ENCODE data around the gene CENPP.

CENPP gene

GRCh38 chr9:92513349-92513748 lies 187.6 kb downstream of the CENPP start:
- DNase-seq, result no peak

- no peak for DNase-seq
These were observed 188.9 kb downstream of the CENPP start for GRCh38 chr9:92514635-92515034.

- no peak for DNase-seq
These were observed 190.8 kb downstream of the CENPP start for GRCh38 chr9:92516521-92516920.

DNA sequence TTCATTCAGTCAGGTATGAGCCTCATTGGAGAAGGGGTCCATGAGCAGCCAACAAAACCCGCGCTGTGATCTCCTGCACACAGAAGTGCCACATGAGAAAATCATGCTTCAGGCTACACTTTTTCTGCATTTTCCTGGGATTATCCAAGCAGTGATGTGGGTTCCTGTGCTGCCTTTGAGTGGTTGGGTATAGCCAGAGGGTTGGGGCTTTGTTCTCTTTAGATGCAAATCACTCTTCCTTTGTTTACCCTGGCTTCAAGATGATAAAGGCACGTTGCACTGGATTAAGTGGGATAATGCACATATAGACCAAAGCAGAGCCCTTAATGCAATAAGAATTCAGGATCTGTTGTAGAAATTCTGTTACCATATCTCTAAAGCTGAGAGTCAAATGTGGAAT lies 191.3 kb downstream of the CENPP start:
- no peak for DNase-seq

GRCh38 chr9:92518199-92518598 lies 192.4 kb downstream of the CENPP start:
- no peak for DNase-seq

- peak; percentile 26 for DNase-seq
These were observed 195.1 kb downstream of the CENPP start for GRCh38 chr9:92520837-92521236.

DNA sequence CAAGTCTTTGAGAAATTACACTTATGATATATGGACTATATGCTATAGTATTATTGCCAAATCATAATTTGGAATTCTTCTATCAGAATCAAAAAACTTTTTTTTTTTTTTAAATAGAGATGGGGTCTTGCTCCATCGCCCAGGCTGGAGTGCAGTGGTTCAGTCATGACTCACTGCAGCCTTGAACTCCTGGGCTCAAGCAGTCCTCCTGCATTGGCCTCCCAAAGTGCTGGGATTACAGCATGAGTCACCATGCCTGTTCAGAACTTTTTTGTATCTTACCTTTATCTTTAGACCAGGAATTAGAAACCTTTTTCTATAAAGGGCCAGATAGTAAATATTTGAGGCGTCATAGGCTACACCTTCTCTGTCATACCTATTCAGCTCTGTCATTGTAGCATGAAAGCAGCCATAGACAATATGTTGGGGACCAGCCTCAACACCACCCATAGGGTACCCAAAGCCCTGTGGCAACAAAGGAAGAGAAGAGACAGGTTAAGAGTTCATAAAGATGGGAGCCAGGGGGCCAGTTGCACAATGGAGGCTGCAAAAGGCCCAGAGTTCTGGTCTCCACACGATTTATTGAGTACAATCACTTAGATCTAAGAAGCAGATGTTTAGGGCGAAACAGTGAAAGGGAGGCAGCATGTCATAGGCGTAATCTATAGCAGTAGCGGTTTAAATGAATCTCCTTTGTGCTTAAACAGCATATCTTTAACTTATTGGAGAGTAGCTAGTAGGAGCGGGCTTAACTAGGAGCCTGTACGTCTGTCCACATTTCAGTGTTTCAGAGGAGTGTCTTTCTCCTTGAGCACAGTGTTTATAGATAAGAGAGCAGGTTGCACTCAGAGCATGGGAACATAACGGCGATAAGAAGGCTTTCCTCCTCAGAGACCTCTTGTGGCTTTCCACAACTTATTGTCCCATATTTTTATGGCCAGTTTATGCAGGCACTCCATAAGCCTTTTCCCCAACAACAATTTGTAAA lies 197.5 kb downstream of the CENPP start:
- peak; percentile 86 for DNase-seq

DNA sequence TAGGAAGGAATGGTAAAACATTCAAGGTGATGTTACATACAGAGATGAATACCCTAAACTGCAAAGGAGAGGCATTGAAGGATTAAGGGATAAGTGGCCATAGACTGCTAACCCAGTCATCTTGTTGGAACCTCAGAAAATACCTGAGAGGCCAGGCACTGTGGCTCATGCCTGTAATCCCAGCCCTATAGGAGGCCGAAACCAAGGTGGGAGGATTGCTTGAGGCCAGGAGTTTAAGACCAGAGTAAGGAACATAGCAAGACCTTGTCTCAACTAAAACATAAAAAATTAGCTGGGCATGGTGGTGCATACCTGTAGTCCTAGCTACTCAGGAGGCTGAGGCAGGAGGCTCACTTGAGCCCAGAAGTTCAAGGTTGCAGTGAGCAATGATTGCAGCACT lies 199.1 kb downstream of the CENPP start:
- DNase-seq, result no peak

- DNase-seq, result no peak
These were observed 199.6 kb downstream of the CENPP start for GRCh38 chr9:92525306-92525705.

- DNase-seq, result no peak
These were observed 201.6 kb downstream of the CENPP start for GRCh38 chr9:92527291-92527828.

DNA sequence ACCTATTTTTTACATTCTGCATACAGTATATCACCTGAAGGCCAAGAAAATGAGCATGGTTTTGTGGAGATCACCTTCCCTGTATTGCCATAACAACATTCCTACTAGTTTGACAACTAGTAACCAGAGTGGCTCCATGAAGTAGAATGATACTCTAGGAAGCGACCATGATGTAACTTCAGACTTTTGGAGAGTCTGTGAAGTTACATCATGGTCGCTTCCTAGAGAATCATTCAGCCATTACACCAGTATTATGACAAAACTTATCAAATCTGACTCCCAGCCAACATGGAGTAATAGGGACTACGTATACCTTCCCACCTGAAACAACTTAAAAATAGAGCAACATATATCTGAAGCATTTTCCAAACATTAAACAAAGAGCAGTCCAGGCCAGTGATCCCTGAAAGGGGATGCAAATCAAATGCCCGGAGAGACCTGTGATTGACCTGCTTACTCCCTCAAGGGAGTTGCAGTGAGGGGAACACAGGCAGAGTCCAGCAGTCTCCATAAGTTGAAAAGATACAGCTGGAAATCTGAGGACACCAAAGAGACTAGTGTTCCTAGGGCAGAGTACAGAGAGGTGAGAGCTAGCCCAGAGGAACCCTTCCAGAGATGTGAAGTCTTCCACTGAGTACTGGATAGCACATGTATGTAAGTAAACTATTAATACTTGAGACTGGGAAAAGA lies 202.2 kb downstream of the CENPP start:
- no peak for DNase-seq

DNA sequence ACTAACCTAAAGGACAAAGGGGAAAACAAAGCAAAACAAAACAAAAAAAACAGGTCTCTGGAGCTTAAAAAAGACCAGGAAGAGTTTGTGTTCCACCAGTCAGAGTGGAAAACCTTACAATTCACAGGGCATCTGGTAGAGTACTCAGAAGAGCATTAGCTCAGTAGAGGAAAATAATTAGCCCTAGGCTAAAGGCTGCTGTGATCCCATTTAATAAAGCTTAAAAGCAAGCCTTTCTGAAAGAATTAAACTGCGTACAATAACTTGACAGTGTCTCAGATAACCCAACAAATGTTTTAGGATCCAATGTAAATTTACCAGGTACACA lies 202.7 kb downstream of the CENPP start:
- no peak for DNase-seq

DNA sequence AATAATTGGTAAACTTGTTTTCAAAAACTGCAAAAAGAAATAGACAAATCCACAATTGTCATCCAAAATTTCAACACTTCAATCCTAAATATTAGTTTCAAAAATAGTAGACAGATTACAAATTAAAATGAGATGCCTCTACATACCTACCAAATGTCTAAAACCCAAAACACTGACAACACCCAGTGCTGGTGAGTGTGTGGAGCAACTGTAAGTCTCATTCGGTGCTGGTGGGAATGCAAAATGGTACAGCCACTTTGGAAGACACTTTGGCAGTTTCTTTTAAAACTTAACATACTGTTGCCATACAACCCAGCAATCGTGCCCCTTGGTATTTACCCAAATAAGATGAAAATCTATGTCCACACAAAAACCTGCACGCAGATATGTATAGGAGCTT lies 203.4 kb downstream of the CENPP start:
- no peak for DNase-seq

DNA sequence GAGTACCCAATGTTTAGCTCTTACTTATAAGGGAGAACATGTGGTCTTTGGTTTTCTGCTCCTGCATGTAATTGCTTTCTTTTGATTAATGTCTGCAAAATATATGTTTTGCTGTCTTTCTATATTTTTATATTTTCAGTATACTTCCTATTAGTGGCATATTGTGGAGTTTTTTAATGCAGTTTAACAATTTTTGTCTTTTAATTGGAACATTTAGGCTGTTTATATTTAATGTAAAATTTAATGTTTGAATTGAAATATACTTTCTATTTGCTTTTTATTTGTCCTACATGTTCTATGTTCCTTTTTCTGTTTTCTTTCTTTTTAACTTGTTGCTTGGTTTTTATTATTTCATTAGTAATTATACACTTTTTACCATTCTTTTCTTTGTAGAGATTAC lies 205.1 kb downstream of the CENPP start:
- no peak for DNase-seq

DNA sequence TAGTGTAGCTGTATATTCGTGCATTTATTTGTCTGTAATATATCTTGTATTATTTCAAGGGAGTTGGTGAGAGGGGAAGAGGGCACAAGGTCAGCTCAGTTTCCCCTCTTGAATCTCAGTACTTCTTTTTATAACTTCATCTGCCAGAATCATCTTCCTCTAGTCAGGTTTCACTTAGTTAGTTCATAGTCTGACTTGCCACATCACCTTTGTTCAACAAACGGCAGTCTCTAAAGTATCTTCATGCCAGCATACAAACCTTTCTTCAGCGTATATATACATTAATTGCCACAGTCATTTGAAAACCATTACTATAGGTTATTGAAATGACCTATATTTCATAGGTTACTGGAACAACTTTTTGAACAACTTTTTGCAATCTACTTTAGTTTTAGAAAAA lies 208.5 kb downstream of the CENPP start:
- peak; percentile 37 for DNase-seq

DNA sequence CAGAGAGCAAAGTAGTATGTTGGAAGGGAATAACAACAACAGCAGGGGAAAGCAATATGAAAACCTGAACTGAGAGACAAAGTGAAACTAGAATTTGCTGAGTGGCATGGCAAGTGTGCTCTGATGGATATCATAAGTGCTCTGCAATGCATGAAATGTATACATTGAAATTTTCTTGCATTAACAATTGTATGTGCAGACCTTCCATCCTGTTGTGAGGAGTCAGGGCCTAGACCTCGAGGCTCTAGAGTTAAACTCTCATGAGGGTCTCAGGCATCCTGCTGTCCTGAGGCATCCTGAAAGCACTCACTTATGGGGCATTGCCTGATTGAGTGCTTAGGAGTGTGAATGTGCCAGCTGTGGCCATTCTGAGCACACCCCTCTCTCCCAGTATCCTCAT lies 208.9 kb downstream of the CENPP start:
- peak; percentile 54 for DNase-seq

DNA sequence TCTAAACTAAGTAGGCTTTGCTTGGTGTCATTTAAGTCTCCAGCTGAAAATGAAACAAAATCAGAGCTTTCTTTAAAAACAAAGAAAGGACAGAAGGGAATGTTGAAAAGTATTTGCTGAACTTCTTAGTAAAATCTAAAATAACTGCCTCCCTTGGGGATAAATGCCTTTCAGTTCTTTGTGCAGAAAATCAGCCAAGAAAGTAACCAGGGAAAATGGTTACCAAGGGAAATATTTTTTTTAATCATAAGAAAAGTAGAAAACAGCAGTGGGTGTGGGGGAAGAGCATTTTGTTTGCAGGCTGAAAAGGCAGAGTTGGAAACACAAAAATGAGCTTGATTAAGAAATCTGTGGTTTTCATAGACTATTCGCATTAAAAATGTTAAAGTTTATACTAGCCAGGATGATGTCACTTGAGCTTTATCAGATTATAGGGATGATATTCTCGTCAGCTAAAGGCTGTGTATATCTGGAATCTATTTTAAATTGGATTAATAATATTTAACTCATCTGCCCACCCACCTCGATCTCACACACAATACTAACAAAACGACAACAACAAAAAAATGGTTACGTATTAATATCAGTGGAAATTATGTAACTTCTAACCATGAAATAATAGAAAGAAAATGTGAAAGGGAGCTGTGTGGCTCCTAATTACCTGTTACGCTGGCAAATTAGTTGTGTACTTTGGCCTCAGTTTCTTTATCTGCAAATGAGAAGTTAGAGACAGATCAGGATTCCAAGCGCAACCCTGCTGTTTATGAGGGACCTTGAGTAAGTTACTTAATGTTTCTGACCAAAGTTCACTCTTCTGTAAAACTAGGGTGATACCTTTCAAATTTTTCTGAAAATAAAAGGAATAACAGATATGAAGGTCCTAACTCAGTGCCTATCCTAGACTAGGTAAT lies 210.4 kb downstream of the CENPP start, which contains the start of gene ECM2:
ECM2 (minus strand) TSS at position 51 of the 911 bp plus-strand sequence. CDS start 13,124 bp downstream, outside the sequence.
- no peak for DNase-seq

DNA sequence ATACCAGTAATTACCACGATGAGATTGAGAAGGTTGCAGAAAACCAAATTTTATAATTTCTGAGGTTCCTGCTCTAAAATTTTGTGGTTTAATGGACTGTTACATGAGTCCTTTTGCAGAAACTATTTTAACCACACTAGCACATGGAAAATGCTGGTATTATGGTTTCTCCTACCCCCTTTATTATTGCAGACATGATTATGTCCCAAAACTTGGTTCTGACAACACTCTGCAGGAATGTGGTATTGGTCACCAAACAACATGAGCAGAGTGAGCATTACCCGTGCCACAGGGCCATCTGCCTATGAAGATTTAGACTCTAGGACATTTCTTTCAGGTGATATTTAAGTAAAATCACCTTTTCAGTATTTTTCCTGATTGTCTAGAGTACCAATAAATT lies 212.8 kb downstream of the CENPP start:
- no peak for DNase-seq

GRCh38 chr9:92543972-92544371 lies 218.2 kb downstream of the CENPP start:
- no peak for DNase-seq

GRCh38 chr9:92545002-92545510 lies 219.3 kb downstream of the CENPP start:
- no peak for DNase-seq

DNA sequence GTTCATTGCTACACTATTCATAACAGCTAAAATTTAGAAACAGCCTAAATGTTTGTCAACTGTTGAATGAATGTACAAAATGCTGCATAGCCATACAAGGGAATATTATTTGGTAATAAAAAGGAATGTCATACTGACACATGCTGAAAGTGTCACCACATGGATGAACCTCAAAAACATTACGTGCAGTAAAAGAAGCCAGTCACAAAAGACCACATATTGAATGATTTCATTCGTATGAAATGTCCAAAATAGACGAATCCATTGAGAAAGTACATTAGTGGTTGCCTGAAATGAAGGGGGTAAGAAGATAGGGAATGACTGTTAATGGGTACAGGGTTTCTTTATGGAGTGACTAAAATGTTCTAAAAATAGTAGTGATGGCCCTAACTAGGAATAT lies 221.6 kb downstream of the CENPP start:
- DNase-seq, result no peak

- no peak for DNase-seq
These were observed 225.0 kb downstream of the CENPP start for GRCh38 chr9:92550765-92551164.
